HG03432 (cell line): Measurements from ENCODE around the gene RUNDC3A.

Experiments used
- ATAC-seq: cut with Tn5 transposase; IDR thresholded peaks from one replicate; pipeline ENCODE4 v1.9.1; 2021; ENCODE audit warnings: mild to moderate bottlenecking, moderate library complexity; ENCODE audit not compliant: unreplicated experiment

RUNDC3A gene

GRCh38 chr17:44308320-44308818 lies at the start of gene RUNDC3A:
RUNDC3A (plus strand) TSS chr17:44308601; CDS start chr17:44308833, 232 bp downstream.
- no peak for ATAC-seq

- ATAC-seq, result no peak
Observed at GRCh38 chr17:44258811-44259351, 49.5 kb upstream of the RUNDC3A start.

- ATAC-seq, result no peak
Observed at GRCh38 chr17:44260296-44260695, 48.1 kb upstream of the RUNDC3A start.

GRCh38 chr17:44262654-44263225 lies 45.7 kb upstream of the RUNDC3A start:
- ATAC-seq, result no peak

- no peak for ATAC-seq
Observed at GRCh38 chr17:44263345-44263902, 45.0 kb upstream of the RUNDC3A start.

- no peak for ATAC-seq
Observed at GRCh38 chr17:44266402-44267164, 41.8 kb upstream of the RUNDC3A start.

GRCh38 chr17:44267165-44267455 lies 41.3 kb upstream of the RUNDC3A start:
- ATAC-seq, result no peak

- ATAC-seq, result no peak
Observed at GRCh38 chr17:44267818-44268490, 40.4 kb upstream of the RUNDC3A start, which contains the start of gene SLC4A1. SLC4A1 (minus strand) TSS chr17:44268135; CDS start chr17:44262866, 5,269 bp downstream.

- ATAC-seq, result no peak
Observed at GRCh38 chr17:44268709-44269534, 39.5 kb upstream of the RUNDC3A start.

- ATAC-seq, result no peak
Observed at GRCh38 chr17:44269535-44270240, 38.7 kb upstream of the RUNDC3A start.

- ATAC-seq, result no peak
Observed at GRCh38 chr17:44272321-44272951, 36.0 kb upstream of the RUNDC3A start.

- ATAC-seq, result no peak
Observed at GRCh38 chr17:44272954-44273353, 35.4 kb upstream of the RUNDC3A start.

- ATAC-seq, result no peak
Observed at GRCh38 chr17:44273607-44274006, 34.8 kb upstream of the RUNDC3A start.

GRCh38 chr17:44277976-44278375 lies 30.4 kb upstream of the RUNDC3A start:
- ATAC-seq, result no peak

GRCh38 chr17:44279346-44279665 lies 29.1 kb upstream of the RUNDC3A start:
- ATAC-seq, result no peak

- ATAC-seq, result peak; percentile 65
Observed at GRCh38 chr17:44279666-44280391, 28.6 kb upstream of the RUNDC3A start.

GRCh38 chr17:44280392-44280937 lies 27.9 kb upstream of the RUNDC3A start:
- ATAC-seq, result no peak

GRCh38 chr17:44281570-44281969 lies 26.8 kb upstream of the RUNDC3A start:
- ATAC-seq, result no peak

GRCh38 chr17:44282264-44282663 lies 26.1 kb upstream of the RUNDC3A start:
- ATAC-seq, result no peak
